GM12891 (cell line): Measurements from ENCODE around the gene DPM2.

Source experiments
- POLR2A ChIP-seq: IDR thresholded peaks from 2 replicates; pipeline ENCODE4 v1.6.1; 2011; ENCODE audit warnings: low read depth, low read length, control low read depth
- POLR2AphosphoS5 ChIP-seq: IDR thresholded peaks from 2 replicates; pipeline ENCODE4 v1.6.1; 2011; ENCODE audit warnings: low read depth, low read length, control low read depth
- POU2F2 ChIP-seq: IDR thresholded peaks from 2 replicates; pipeline ENCODE4 v1.6.1; 2011; ENCODE audit warnings: low read depth, mild to moderate bottlenecking, control low read depth, low read length, moderate library complexity

GRCh38 chr9:127953154-127953553, 15.5 kb upstream of the DPM2 start:
- TF ChIP-seq POLR2AphosphoS5 (no peak), POLR2A (no peak), POU2F2 (no peak)
